ENCODE data around the gene ZIC5. TPM values are rescaled to one million over a fixed set of nuclear protein-coding genes. Genes with fewer than 3 reads are reported as not detected.

ZIC5 gene
- total and polyA plus RNA-seq, 2 of the 4 experiments (the other 2 are of a cell fraction): not detected

DNA sequence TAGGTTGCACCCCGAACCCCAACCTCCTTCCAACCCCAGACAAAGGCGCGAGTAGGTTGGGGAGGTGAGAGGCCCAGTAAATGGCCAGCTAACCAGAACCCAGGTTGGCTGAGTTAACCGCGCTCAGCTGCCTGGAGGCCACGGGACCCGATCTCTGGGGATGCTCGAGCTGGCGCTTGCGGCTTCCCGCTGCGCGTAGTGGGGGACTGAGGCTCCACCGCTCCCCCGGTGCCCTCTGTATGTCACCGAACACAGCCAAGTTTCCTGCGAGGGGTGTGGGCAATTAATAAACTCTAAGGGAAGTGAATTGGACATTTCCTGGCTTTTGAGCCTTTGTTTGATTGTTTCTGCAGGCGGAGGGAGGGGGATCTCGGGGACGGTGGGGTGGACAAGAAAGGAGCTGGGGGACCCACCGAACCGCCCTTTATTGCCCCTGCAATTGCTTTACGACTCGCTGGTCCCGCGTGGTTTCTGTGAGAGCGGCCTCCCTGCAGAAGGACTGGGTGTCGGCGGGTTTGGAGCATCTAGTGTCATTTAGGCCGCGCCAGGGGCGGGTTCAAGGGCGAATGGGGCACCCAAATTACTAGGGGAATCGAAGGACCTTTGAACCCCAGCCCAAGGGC lies 3.5 kb upstream of the ZIC5 start:
- H3K56ac ChIP-seq (ENCODE audit: extremely low read depth, insufficient read depth, low read length): no peak overlapping the region
- H2AK5ac ChIP-seq (ENCODE audit: low read depth, low read length): no peak overlapping the region
- H4K91ac ChIP-seq (ENCODE audit: insufficient read depth, low read depth, low read length): no peak overlapping the region
- H3K4ac ChIP-seq (ENCODE audit: low read depth, low read length): no peak overlapping the region
- no peak overlapping the region for H3K4me2 ChIP-seq (ENCODE audit: low read depth, low read length)
- in situ Hi-C loops (cut with MboI; ENCODE audit: low sequenced_read_pairs) (no loop called here), dilution Hi-C loops (cut with HindIII; ENCODE audit: low sequenced_read_pairs, unreplicated experiment) (no loop called here), intact Hi-C loops (cut with micrococcal nuclease) (loop anchor here (10.0 kb wide), 1 partner anchor 540 kb away; no protein-coding TSS in a partner anchor)
- no peak overlapping the region for H2BK20ac ChIP-seq (ENCODE audit: low read depth, low read length)
- H3K9ac ChIP-seq (ENCODE audit: low read depth, low read length): no peak overlapping the region
- H3K27ac ChIP-seq (ENCODE audit: insufficient read depth, low read length): no peak overlapping the region
- no peak overlapping the region for H4K5ac ChIP-seq (ENCODE audit: low read depth, low read length)
- BruUV-seq (replicated peaks): no TSS peak
- H3K23ac ChIP-seq (ENCODE audit: low read depth, low read length): no peak overlapping the region
- H2BK15ac ChIP-seq (ENCODE audit: low read depth, low read length): no peak overlapping the region
- no peaks in the 10 kb centered on the region for H3K9me1 ChIP-seq (ENCODE audit: insufficient read depth, low read length)
- H3K27me3 ChIP-seq (ENCODE audit: control insufficient read depth, insufficient read depth, low read length): peaks cover 91% of the 10 kb centered on the region
- TF ChIP-seq BHLHE40 (IDR thresholded peaks at IDR 0.05; ENCODE audit: low read depth, low read length): no peak
- no peak for TF ChIP-seq MXI1 (IDR thresholded peaks at IDR 0.05; ENCODE audit: borderline replicate concordance, low read depth, low read length)
- TF ChIP-seq RFX5 (IDR thresholded peaks at IDR 0.05; ENCODE audit: low read depth, low read length): no peak
- no peak overlapping the region for H2BK5ac ChIP-seq (ENCODE audit: low read depth, low read length, poor library complexity, severe bottlenecking)
- H3K36me3 ChIP-seq (ENCODE audit: control insufficient read depth, insufficient read depth, low read length): no peaks in the 10 kb centered on the region
- H3K14ac ChIP-seq (replicated peaks; ENCODE audit: low read depth, low read length): no peak overlapping the region
- CTCF ChIA-PET: no interaction called here
- ATAC-seq (ENCODE audit: low read depth) (no peak), DNase-seq (no peak)
- peaks cover 1% of the 10 kb centered on the region; the same call in 1 of the 2 replicates for H3K4me1 ChIP-seq (ENCODE audit: control insufficient read depth, insufficient read depth, low read length)
- 16% methylated on average over 10 of the region's 34 CpGs; no CpG with 5 or more reads in 1 of the 2 experiments for WGBS, 2 experiments (ENCODE audit: extremely low coverage in 2 of 2, insufficient read length in 1 of 2)
- H4K8ac ChIP-seq (ENCODE audit: low read depth in 2 of 2, low read length in 2 of 2): no peak overlapping the region
- no peak overlapping the region for H3K18ac ChIP-seq (ENCODE audit: low read depth, low read length)
- H3K79me1 ChIP-seq (ENCODE audit: low read depth in 1 of 2, low read length in 2 of 2): no peaks in the 10 kb centered on the region
- POLR2A ChIA-PET (ENCODE audit: unreplicated experiment): no interaction called here
- no peak overlapping the region for H3K4me3 ChIP-seq (ENCODE audit: insufficient read depth, low read depth, low read length)
- H3K9me3 ChIP-seq (ENCODE audit: control insufficient read depth, insufficient read depth, low read length): peaks cover 19% of the 10 kb centered on the region
- H2AFZ ChIP-seq (replicated peaks; ENCODE audit: low read length, poor library complexity): no peak overlapping the region
- H4K20me1 ChIP-seq (ENCODE audit: insufficient read depth, low read length): no peaks in the 10 kb centered on the region
- no peak overlapping the region for H2BK120ac ChIP-seq (ENCODE audit: low read depth, low read length)
- H2AK9ac ChIP-seq (replicated peaks; ENCODE audit: low read depth, low read length, poor library complexity): no peak overlapping the region
